HL-60 (cell line): ENCODE data around the gene RHOH.
A peak's percentile ranks its signal among the peaks of the same experiment; 100 is the strongest.
"Not testable (repeated sequence)": the region's sequence is repeated elsewhere in the genome, so short reads cannot be mapped to it uniquely, and the experiment has no call there.

Experiments used
- DNase-seq, 2 experiments: peaks; one replicate each; pipeline ENCODE4 v3.0.0-alpha.2; 2010 to 2020; ENCODE audit warnings: low read depth in 1 of 2, low spot score in 1 of 2
- H3K27ac ChIP-seq: fragments of 250-450 bp; sonication (Bioruptor Pico); replicated peaks from 2 replicates; pipeline ENCODE4 v1.5.1; 2020; ENCODE audit warnings: mild to moderate bottlenecking, moderate library complexity
- H3K27me3 ChIP-seq: fragments of 250-450 bp; sonication (Bioruptor Pico); 2 replicates; pipeline ENCODE4 v1.5.1; 2021; ENCODE audit warnings: mild to moderate bottlenecking, moderate library complexity; ENCODE audit not compliant: insufficient read depth, poor library complexity, severe bottlenecking
- H3K4me3 ChIP-seq: replicated peaks from 2 replicates; pipeline ENCODE4 v1.5.1; 2011; ENCODE audit warnings: mild to moderate bottlenecking, control low read depth, low read length; ENCODE audit not compliant: insufficient read depth
- CTCF ChIP-seq: IDR thresholded peaks from one replicate; pipeline ENCODE4 v1.5.1; 2011; ENCODE audit warnings: low read length, control low read depth, inconsistent platforms; ENCODE audit not compliant: insufficient read depth
- POLR2AphosphoS5 ChIP-seq: IDR thresholded peaks from 2 replicates; pipeline ENCODE4 v1.6.1; 2012; ENCODE audit warnings: low read depth
- SPI1 ChIP-seq: IDR thresholded peaks from 2 replicates; pipeline ENCODE4 v1.6.1; 2012; ENCODE audit warnings: low read depth, mild to moderate bottlenecking, borderline replicate concordance
- TF ChIP-seq, protein P1 (sequence below): IDR thresholded peaks from 2 replicates; pipeline ENCODE4 v1.6.1; 2012; ENCODE audit warnings: low read depth; ENCODE audit not compliant: insufficient replicate concordance

The RHOH gene

DNA sequence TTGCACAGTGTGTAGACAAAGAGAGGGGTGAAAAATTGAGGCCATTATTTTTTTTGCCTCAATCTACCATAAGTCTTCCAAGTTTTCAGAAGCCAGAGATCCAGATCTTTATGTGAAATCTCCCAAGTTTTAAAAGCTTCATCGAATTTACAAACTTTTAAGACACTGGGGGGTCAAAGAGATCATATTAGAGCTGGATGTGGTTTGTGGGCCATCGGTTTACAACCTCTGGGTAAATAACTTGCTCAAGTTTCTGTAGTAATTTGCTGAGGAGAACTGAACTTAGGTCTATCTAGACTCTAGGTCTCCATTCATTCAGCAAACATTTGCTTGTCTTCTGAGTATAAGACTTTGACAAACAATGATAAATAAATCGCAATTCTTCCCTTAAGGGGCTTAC, 84.3 kb downstream of the RHOH start:
- H3K4me3 ChIP-seq = no peak overlapping the region
- no peak for DNase-seq
- no peak for TF ChIP-seq CTCF
- H3K27ac ChIP-seq = peak overlapping the region; percentile 57; the same call in 1 of the 2 replicates
- no peaks in the 10 kb centered on the region for H3K27me3 ChIP-seq

GRCh38 chr4:40281913-40282312, 85.1 kb downstream of the RHOH start:
- Histone ChIP-seq H3K27ac (peak overlapping the region; percentile 57), H3K4me3 (no peak overlapping the region), H3K27me3 (no peaks in the 10 kb centered on the region)
- DNase-seq = peak in 1 of 2 experiments; percentile 73
- TF ChIP-seq, protein P1, sequence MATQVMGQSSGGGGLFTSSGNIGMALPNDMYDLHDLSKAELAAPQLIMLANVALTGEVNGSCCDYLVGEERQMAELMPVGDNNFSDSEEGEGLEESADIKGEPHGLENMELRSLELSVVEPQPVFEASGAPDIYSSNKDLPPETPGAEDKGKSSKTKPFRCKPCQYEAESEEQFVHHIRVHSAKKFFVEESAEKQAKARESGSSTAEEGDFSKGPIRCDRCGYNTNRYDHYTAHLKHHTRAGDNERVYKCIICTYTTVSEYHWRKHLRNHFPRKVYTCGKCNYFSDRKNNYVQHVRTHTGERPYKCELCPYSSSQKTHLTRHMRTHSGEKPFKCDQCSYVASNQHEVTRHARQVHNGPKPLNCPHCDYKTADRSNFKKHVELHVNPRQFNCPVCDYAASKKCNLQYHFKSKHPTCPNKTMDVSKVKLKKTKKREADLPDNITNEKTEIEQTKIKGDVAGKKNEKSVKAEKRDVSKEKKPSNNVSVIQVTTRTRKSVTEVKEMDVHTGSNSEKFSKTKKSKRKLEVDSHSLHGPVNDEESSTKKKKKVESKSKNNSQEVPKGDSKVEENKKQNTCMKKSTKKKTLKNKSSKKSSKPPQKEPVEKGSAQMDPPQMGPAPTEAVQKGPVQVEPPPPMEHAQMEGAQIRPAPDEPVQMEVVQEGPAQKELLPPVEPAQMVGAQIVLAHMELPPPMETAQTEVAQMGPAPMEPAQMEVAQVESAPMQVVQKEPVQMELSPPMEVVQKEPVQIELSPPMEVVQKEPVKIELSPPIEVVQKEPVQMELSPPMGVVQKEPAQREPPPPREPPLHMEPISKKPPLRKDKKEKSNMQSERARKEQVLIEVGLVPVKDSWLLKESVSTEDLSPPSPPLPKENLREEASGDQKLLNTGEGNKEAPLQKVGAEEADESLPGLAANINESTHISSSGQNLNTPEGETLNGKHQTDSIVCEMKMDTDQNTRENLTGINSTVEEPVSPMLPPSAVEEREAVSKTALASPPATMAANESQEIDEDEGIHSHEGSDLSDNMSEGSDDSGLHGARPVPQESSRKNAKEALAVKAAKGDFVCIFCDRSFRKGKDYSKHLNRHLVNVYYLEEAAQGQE = no peak
- TF ChIP-seq SPI1 = peak; percentile 72; the same call in 1 of the 2 replicates

- not testable (repeated sequence) for H3K27ac ChIP-seq, DNase-seq, H3K27me3 ChIP-seq, H3K4me3 ChIP-seq
These were observed 86.0 kb downstream of the RHOH start for GRCh38 chr4:40282857-40283256.

DNA sequence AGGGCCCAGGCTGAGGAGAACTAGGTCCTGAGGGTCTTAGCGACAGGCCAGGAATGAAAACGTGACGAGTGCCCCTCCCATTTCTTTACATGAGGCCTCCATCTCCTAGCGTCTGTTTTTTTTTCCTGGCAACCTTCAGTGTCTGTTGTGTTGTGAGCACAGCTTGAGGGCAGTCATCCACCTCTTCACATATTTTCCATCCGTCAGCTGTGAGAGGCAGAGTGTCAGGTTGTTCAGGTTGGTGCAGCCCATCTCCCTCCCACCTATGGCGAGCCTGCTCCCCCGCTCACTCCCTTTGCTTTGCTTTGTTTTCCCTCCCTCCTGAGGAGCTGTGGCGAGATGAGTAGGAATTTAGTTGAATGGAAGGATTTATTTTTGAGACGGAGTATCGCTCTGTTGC, 86.6 kb downstream of the RHOH start:
- TF ChIP-seq, protein P1 = no peak
- no peak for TF ChIP-seq SPI1
- TF ChIP-seq POLR2AphosphoS5 = no peak
- Histone ChIP-seq H3K27ac (no peak overlapping the region), H3K4me3 (no peak overlapping the region), H3K27me3 (no peaks in the 10 kb centered on the region)
- DNase-seq = no peak

GRCh38 chr4:40283968-40284367, 87.1 kb downstream of the RHOH start:
- no peak for DNase-seq
- Histone ChIP-seq H3K27ac (no peak overlapping the region), H3K27me3 (no peaks in the 10 kb centered on the region), H3K4me3 (no peak overlapping the region)
- no peak for TF ChIP-seq CTCF

GRCh38 chr4:40285692-40286091, 88.9 kb downstream of the RHOH start:
- Histone ChIP-seq H3K27ac (no peak overlapping the region), H3K4me3 (no peak overlapping the region), H3K27me3 (no peaks in the 10 kb centered on the region)
- no peak for DNase-seq
- TF ChIP-seq POLR2AphosphoS5 (no peak), CTCF (no peak)
